ENCODE measurements around the gene RALGPS1. TPM values are rescaled to one million over a fixed set of nuclear protein-coding genes. Genes with fewer than 3 reads are reported as not detected.

RALGPS1 gene
- total and polyA plus RNA-seq, 2 donors (not counting 1 experiment from before 2014, with no cell fraction given), result 19.7 to 39.9 TPM

DNA sequence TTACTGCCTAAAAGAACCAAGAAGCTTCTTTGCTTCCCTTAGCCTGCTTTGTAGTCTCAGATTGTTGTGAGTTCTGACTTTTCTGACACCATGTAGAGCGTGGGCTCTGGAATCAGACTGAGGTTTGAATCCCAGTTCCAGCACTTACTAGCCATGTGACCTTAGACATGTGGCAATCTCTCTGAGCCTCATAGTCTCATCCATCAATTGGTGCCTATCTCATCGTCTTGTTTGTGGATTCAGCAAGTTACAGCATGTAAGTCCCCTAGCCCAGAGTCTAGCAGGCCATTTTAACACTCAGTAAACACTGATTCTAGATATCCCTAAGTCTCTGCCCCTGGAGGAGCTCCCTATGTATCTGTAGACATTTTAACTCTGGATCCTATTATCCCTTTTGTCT is 113.1 kb downstream of the RALGPS1 start:
- Histone ChIP-seq H3K36me3 (replicated peaks in 1 of 2; ENCODE audit: control extremely low read depth in 1 of 2, control insufficient read depth in 1 of 2, extremely low read depth in 1 of 2, insufficient read depth in 2 of 2, low read length in 1 of 2) (peaks cover 0 to 9% of the 10 kb centered on the region in 2 experiments), H3K27me3 (replicated peaks in 1 of 4; ENCODE audit: control extremely low read depth in 1 of 4, control insufficient read depth in 3 of 4, insufficient read depth in 4 of 4, low read length in 3 of 4) (no peaks in the 10 kb centered on the region), H3K4me2 (replicated peaks; ENCODE audit: low read depth, low read length, poor library complexity, severe bottlenecking) (no peak overlapping the region), H3K9me3 (ENCODE audit: control extremely low read depth in 1 of 3, control insufficient read depth in 2 of 3, insufficient read depth in 1 of 3, low read length in 2 of 3) (no peaks in the 10 kb centered on the region), H3K79me2 (ENCODE audit: control insufficient read depth, insufficient read depth, low read length) (no peaks in the 10 kb centered on the region), H2AFZ (ENCODE audit: insufficient read depth, low read depth, low read length, poor library complexity, severe bottlenecking) (no peak overlapping the region), H3K4me1 (ENCODE audit: control insufficient read depth in 2 of 2, insufficient read depth in 2 of 2, low read length in 2 of 2) (no peaks in the 10 kb centered on the region), H3K4me3 (ENCODE audit: control extremely low read depth in 1 of 5, extremely low read depth in 1 of 5, insufficient read depth in 1 of 5, low read depth in 2 of 5, low read length in 4 of 5) (no peak overlapping the region), H3K9ac (ENCODE audit: low read length) (no peak overlapping the region), H3K27ac (ENCODE audit: low read length in 2 of 2) (no peak overlapping the region), H4K20me1 (ENCODE audit: control insufficient read depth, insufficient read depth, low read length, poor library complexity, severe bottlenecking) (no peaks in the 10 kb centered on the region)
- ChIA-PET CTCF (no interaction called here), POLR2A (no interaction called here)
- intact Hi-C loops (cut with micrococcal nuclease), result no loop called here
- no peaks in the 10 kb centered on the region for H3K27me3 Mint-ChIP-seq
- no peak overlapping the region for H3K27ac Mint-ChIP-seq
- WGBS (ENCODE audit: insufficient coverage), result 96% methylated on average over 2 of the region's 2 CpGs
- H3K4me1 Mint-ChIP-seq, result peaks cover 3% of the 10 kb centered on the region
- ATAC-seq (ENCODE audit: low read depth), result no peak
- no peaks in the 10 kb centered on the region for H3K9me3 Mint-ChIP-seq (ENCODE audit: insufficient read depth)
- no peak for DNase-seq
- TF ChIP-seq, protein P1, sequence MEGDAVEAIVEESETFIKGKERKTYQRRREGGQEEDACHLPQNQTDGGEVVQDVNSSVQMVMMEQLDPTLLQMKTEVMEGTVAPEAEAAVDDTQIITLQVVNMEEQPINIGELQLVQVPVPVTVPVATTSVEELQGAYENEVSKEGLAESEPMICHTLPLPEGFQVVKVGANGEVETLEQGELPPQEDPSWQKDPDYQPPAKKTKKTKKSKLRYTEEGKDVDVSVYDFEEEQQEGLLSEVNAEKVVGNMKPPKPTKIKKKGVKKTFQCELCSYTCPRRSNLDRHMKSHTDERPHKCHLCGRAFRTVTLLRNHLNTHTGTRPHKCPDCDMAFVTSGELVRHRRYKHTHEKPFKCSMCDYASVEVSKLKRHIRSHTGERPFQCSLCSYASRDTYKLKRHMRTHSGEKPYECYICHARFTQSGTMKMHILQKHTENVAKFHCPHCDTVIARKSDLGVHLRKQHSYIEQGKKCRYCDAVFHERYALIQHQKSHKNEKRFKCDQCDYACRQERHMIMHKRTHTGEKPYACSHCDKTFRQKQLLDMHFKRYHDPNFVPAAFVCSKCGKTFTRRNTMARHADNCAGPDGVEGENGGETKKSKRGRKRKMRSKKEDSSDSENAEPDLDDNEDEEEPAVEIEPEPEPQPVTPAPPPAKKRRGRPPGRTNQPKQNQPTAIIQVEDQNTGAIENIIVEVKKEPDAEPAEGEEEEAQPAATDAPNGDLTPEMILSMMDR (IDR thresholded peaks at IDR 0.05), result no peak
- no peak for TF ChIP-seq EZH2 (IDR thresholded peaks at IDR 0.05; ENCODE audit: borderline replicate concordance, insufficient read depth, low read depth, low read length, poor library complexity, severe bottlenecking)
- H3K4me3 Mint-ChIP-seq, result no peak overlapping the region

DNA sequence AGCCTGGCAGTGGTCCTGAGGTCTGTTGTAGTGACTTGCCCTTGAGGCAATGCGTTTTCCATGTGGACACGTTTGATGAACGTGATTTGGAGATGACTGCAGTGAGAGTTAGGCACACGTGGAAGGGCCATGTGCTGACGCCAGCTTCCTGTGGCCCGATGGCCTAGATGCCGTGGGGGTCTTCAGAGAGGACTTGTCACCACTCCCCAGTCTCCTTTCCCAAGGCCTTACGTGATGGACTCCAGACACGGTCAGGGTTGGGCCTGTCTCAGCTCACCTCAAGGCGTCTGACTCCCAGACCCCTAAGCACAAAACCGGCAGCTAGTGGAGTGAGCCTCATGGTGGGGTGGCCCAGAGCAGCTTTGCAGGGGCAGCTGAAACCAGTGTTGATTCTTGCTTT is 115.0 kb downstream of the RALGPS1 start:
- H3K9me3 ChIP-seq (ENCODE audit: control extremely low read depth in 1 of 3, control insufficient read depth in 2 of 3, insufficient read depth in 1 of 3, low read length in 2 of 3), result no peaks in the 10 kb centered on the region
- no peak overlapping the region for H3K27ac ChIP-seq (ENCODE audit: low read length in 2 of 2)
- TF ChIP-seq EZH2 (IDR thresholded peaks at IDR 0.05; ENCODE audit: borderline replicate concordance, insufficient read depth, low read depth, low read length, poor library complexity, severe bottlenecking), result no peak
- TF ChIP-seq, protein P1 (IDR thresholded peaks at IDR 0.05), result no peak
- no peak overlapping the region for H3K4me3 Mint-ChIP-seq
- H3K79me2 ChIP-seq (ENCODE audit: control insufficient read depth, insufficient read depth, low read length), result no peaks in the 10 kb centered on the region
- no peak overlapping the region for H3K27ac Mint-ChIP-seq
- H3K4me1 Mint-ChIP-seq, result no peaks in the 10 kb centered on the region
- ChIA-PET CTCF (no interaction called here), POLR2A (no interaction called here)
- H3K4me2 ChIP-seq (replicated peaks; ENCODE audit: low read depth, low read length, poor library complexity, severe bottlenecking), result no peak overlapping the region
- WGBS (ENCODE audit: insufficient coverage), result 97% methylated on average over 11 of the region's 11 CpGs
- DNase-seq (no peak), ATAC-seq (ENCODE audit: low read depth) (no peak)
- H3K36me3 ChIP-seq (replicated peaks in 1 of 2; ENCODE audit: control extremely low read depth in 1 of 2, control insufficient read depth in 1 of 2, extremely low read depth in 1 of 2, insufficient read depth in 2 of 2, low read length in 1 of 2), result peaks cover 0 to 6% of the 10 kb centered on the region in 2 experiments
- no peaks in the 10 kb centered on the region for H3K9me3 Mint-ChIP-seq (ENCODE audit: insufficient read depth)
- H3K27me3 ChIP-seq (replicated peaks in 1 of 4; ENCODE audit: control extremely low read depth in 1 of 4, control insufficient read depth in 3 of 4, insufficient read depth in 4 of 4, low read length in 3 of 4), result no peaks in the 10 kb centered on the region
- no peak overlapping the region for H3K4me3 ChIP-seq (ENCODE audit: control extremely low read depth in 1 of 5, extremely low read depth in 1 of 5, insufficient read depth in 1 of 5, low read depth in 2 of 5, low read length in 4 of 5)
- H4K20me1 ChIP-seq (ENCODE audit: control insufficient read depth, insufficient read depth, low read length, poor library complexity, severe bottlenecking), result no peaks in the 10 kb centered on the region
- no peak overlapping the region for H2AFZ ChIP-seq (ENCODE audit: insufficient read depth, low read depth, low read length, poor library complexity, severe bottlenecking)
- intact Hi-C loops (cut with micrococcal nuclease), result no loop called here
- H3K9ac ChIP-seq (ENCODE audit: low read length), result no peak overlapping the region
- no peaks in the 10 kb centered on the region for H3K4me1 ChIP-seq (ENCODE audit: control insufficient read depth in 2 of 2, insufficient read depth in 2 of 2, low read length in 2 of 2)
- no peaks in the 10 kb centered on the region for H3K27me3 Mint-ChIP-seq

Measured in B cell (primary cell).